Spleen (tissue), 13 donors: ENCODE data around the gene APOL4. TPM values are rescaled to one million over a fixed set of nuclear protein-coding genes. Genes with fewer than 3 reads are reported as not detected.
"Not testable (repeated sequence)": the region's sequence is repeated elsewhere in the genome, so short reads cannot be mapped to it uniquely, and the experiment has no call there.

Experiments used
- DNase-seq: peaks from one replicate; pipeline ENCODE4 v3.0.0-alpha.2; 2020
- H3K27ac ChIP-seq, 8 donors: fragments of 200-600 bp; sonication (generic) in 7 of 8; 1 replicate in 4 of 8; 2 replicates in 4 of 8; pipeline versions ENCODE4 v1.5.0 to v1.8.0; 2016 to 2021; ENCODE audit warnings: inconsistent platforms in 4 of 8, mild to moderate bottlenecking in 4 of 8, moderate library complexity in 1 of 8
- H3K27me3 ChIP-seq, 7 donors: fragments of 200-600 bp; sonication (generic) in 6 of 7; replicated peaks in 1 of 7; 1 replicate in 4 of 7; 2 replicates in 3 of 7; pipeline versions ENCODE4 v1.5.0 to v1.8.0; 2016 to 2021; ENCODE audit warnings: inconsistent platforms in 3 of 7, mild to moderate bottlenecking in 1 of 7
- H3K36me3 ChIP-seq, 6 donors: fragments of 200-600 bp; sonication (generic) in 5 of 6; 1 replicate in 4 of 6; 2 replicates in 2 of 6; pipeline versions ENCODE4 v1.5.0 to v1.8.0; 2016 to 2021; ENCODE audit warnings: inconsistent platforms in 2 of 6
- H3K4me1 ChIP-seq, 6 donors: fragments of 200-600 bp; sonication (generic) in 5 of 6; 1 replicate in 3 of 6; 2 replicates in 3 of 6; pipeline versions ENCODE4 v1.5.0 to v1.8.0; 2016 to 2021; ENCODE audit warnings: inconsistent platforms in 3 of 6
- H3K4me3 ChIP-seq, 8 donors: fragments of 200-600 bp; sonication (generic) in 7 of 8; 1 replicate in 4 of 8; 2 replicates in 4 of 8; pipeline versions ENCODE4 v1.5.0 to v1.8.0; 2016 to 2021; ENCODE audit warnings: inconsistent platforms in 4 of 8, mild to moderate bottlenecking in 4 of 8, moderate library complexity in 2 of 8
- H3K9me3 ChIP-seq, 8 donors: fragments of 200-600 bp; sonication (generic) in 7 of 8; 1 replicate in 4 of 8; 2 replicates in 4 of 8; pipeline versions ENCODE4 v1.5.0 to v1.8.0; 2016 to 2021; ENCODE audit warnings: inconsistent platforms in 4 of 8
- CTCF ChIP-seq, 11 experiments: fragments of 200-600 bp in 7 of 11; fragments of 450-650 bp in 4 of 11; sonication (generic) in 4 of 11; IDR thresholded peaks in 8 of 11; conservative IDR thresholded peaks in 3 of 11; 1 replicate in 7 of 11; 2 replicates in 4 of 11; pipeline versions ENCODE4 v1.4.0 to v1.8.0; 2016 to 2021; ENCODE audit warnings: antibody characterized with exemption in 11 of 11, inconsistent platforms in 4 of 11, mild to moderate bottlenecking in 1 of 11
- POLR2A ChIP-seq, 3 donors: fragments of 450-650 bp; IDR thresholded peaks; one replicate each; pipeline ENCODE4 v1.5.1; 2017; ENCODE audit warnings: antibody characterized with exemption in 3 of 3, mild to moderate bottlenecking in 1 of 3
- POLR2AphosphoS5 ChIP-seq, 3 donors: sonication (generic); formaldehyde crosslinking; IDR thresholded peaks; one replicate each; pipeline ENCODE4 v1.5.1; 2017; ENCODE audit warnings: antibody characterized with exemption in 3 of 3
- WGBS, 5 donors: extraction: QIAGEN DNeasy Blood & Tissue Kit in 3 of 5; methylation state at CpG; one replicate each; pipeline versions ENCODE4 v1.1.5 to v1.1.7; 2013 to 2018; 5-methylcytosine and 5-hydroxymethylcytosine counted together
- intact Hi-C: fragments of 100-400 bp; cut with DNase I; formaldehyde crosslinking; loops from one replicate; pipeline ENCODE4 v1.15.0; 2023; ENCODE audit warnings: low total_unique reads
- long read RNA-seq, 2 donors: transcript quantifications; one replicate each; lab custom pipeline, GENCODE V29; 2026
- polyA plus RNA-seq, 3 donors: library from polyadenylated mRNA; stranded (reverse); fragments of 200-250 nt; gene quantifications; one replicate each; pipeline ENCODE4 v1.2.1, GENCODE V29; 2013
- total RNA-seq, 7 donors: library from RNA; depleted of rRNA in 3 of 7; stranded (reverse); fragments of >200 nt in 3 of 7; fragmentation: NEBNext Ultra II Directional in 4 of 7; extraction: Animal tissue kit (Norgen Biotek cat#: 25700) in 4 of 7; gene quantifications; one replicate each; pipeline versions ENCODE4 v1.1.0 to v1.2.1, GENCODE V29; 2016 to 2021
- donor health status: healthy with polysubstance abuse.
- donor health status: DM: no; HTN: no; CAD: no; lungs with moderate emphysema.
- donor health status: DM: no; HTN: no; CAD: no.
- donor health status: Bipolar disorder and iron deficiency.
- donor health status: healthy.
- donor health status: DM: no; HTN: no; CAD: no.
- donor health status: DM: yes; HTN: yes; CAD: no.

The APOL4 gene
- 10 to 100 TPM in 2 of 7 donors, 1 to 10 TPM in 4, not detected in 1; 2.5 to 14.4 (median 4.9) TPM for total RNA-seq
- 1 to 10 TPM; 3.0 to 4.0 (median 3.9) TPM for polyA plus RNA-seq
- long read RNA-seq, donor 1, partial matches to known transcripts: 5 of 5 reads
- long read RNA-seq, donor 1, other reads (novel, unspliced or antisense): 0 of 5 reads
- long read RNA-seq, donor 2: 0 reads

- no peak for DNase-seq
- intact Hi-C loops: no loop called here
- Histone ChIP-seq H3K36me3 (no peaks in the 10 kb centered on the region), H3K27me3 (no peaks in the 10 kb centered on the region), H3K9me3 (no peaks in the 10 kb centered on the region), H3K27ac (peak within 1 kb of the TSS in 3 of 8 donors; percentile 8 to 58 (median 34)), H3K4me3 (peak within 1 kb of the TSS in 1 of 8 donors; percentile 7), H3K4me1 (peaks cover under 1 to 23% (median 17%) of the 10 kb centered on the region in 6 donors)
- TF ChIP-seq CTCF (IDR thresholded peaks at IDR 0.05 in 8 of 11, conservative IDR thresholded peaks at IDR 0.05 in 3 of 11): no peak
- peak in 1 of 3 donors; percentile 24 for TF ChIP-seq POLR2AphosphoS5 (IDR thresholded peaks at IDR 0.05)
- TF ChIP-seq POLR2A (IDR thresholded peaks at IDR 0.05): no peak
- 26 to 58% (median 41%) methylated on average over 5 to 13 of the region's 13 CpGs for WGBS, 5 donors
Measured at GRCh38 chr22:36201630-36202319, at the start of gene APOL4. APOL4 (minus strand) TSS chr22:36201809; CDS start chr22:36201734, 75 bp downstream.

DNA sequence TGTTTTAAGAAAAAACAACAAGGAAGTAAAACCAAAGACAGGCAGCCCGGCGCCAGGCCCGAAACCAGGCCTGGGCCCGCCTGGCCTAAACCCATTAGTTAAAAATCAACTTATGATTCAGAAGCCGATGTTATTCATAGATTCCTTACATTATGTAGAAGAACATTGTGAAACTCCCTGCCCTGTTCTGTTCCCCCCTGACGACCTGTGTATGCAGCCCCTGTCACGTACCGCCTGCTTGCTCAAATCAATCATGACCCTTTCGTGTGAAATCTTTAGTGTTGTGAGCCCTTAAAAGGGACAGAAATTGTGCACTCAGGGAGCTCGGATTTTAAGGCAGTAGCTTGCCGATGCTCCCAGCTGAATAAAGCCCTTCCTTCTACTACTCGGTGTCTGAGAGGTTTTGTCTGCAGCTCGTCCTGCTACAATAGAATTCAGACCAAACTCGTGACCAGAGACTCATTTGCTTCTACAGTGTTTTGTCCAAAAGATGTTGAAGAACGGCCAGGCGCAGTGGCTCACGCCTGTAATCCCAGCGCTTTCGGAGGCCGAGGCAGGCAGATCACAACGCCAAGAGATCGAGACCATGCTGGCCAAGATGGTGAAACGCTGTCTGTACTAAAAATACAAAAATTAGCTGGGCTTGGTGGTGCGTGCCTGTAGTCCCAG, 48.8 kb upstream of the APOL4 start:
- H3K4me3 ChIP-seq: not testable (repeated sequence)

GRCh38 chr22:36249160-36249559, 47.6 kb upstream of the APOL4 start:
- H3K9me3 ChIP-seq: peaks cover 0 to 13% (median 6%) of the 10 kb centered on the region in 8 donors
- TF ChIP-seq POLR2AphosphoS5 (IDR thresholded peaks at IDR 0.05): no peak
- TF ChIP-seq POLR2A (IDR thresholded peaks at IDR 0.05): no peak
- TF ChIP-seq CTCF (IDR thresholded peaks at IDR 0.05 in 8 of 11, conservative IDR thresholded peaks at IDR 0.05 in 3 of 11): no peak
- no peak overlapping the region for H3K4me3 ChIP-seq
- H3K36me3 ChIP-seq: no peaks in the 10 kb centered on the region
- WGBS, 5 donors: 93 to 98% (median 98%) methylated on average over 2 of the region's 2 CpGs
- peaks cover 12 to 21% (median 18%) of the 10 kb centered on the region in 6 donors for H3K4me1 ChIP-seq
- no peak overlapping the region for H3K27ac ChIP-seq
- intact Hi-C loops: no loop called here
- H3K27me3 ChIP-seq: no peaks in the 10 kb centered on the region
- DNase-seq: no peak

More for the DNA sequence above, 48.8 kb upstream of the APOL4 start:
- intact Hi-C loops, H3K36me3 ChIP-seq, DNase-seq, H3K27me3 ChIP-seq, H3K27ac ChIP-seq: not testable (repeated sequence)
- Histone ChIP-seq H3K4me1 (peaks cover 19 to 34% (median 29%) of the 10 kb centered on the region in 6 donors), H3K9me3 (peaks cover 0 to 13% (median 6%) of the 10 kb centered on the region in 8 donors)
- 86 to 93% (median 91%) methylated on average over 24 of the region's 24 CpGs for WGBS, 5 donors

GRCh38 chr22:36247955-36248354, 46.3 kb upstream of the APOL4 start:
- Histone ChIP-seq H3K4me1 (peaks cover 4 to 9% (median 7%) of the 10 kb centered on the region in 6 donors), H3K27me3 (no peaks in the 10 kb centered on the region), H3K36me3 (no peaks in the 10 kb centered on the region), H3K4me3 (no peak overlapping the region), H3K9me3 (peaks cover 0 to 13% (median 6%) of the 10 kb centered on the region in 8 donors), H3K27ac (no peak overlapping the region)
- 56 to 95% (median 82%) methylated on average over 5 of the region's 5 CpGs for WGBS, 5 donors
- intact Hi-C loops: no loop called here
- DNase-seq: no peak
- no peak for TF ChIP-seq CTCF (IDR thresholded peaks at IDR 0.05 in 8 of 11, conservative IDR thresholded peaks at IDR 0.05 in 3 of 11)
